GM19395 (cell line): Measurements from ENCODE around the gene SEC31A.
A peak's percentile ranks its signal among the peaks of the same experiment; 100 is the strongest.
"Not testable (repeated sequence)": the region's sequence is repeated elsewhere in the genome, so short reads cannot be mapped to it uniquely, and the experiment has no call there.

Experiments
- ATAC-seq: cut with Tn5 transposase; IDR thresholded peaks from one replicate; pipeline ENCODE4 v1.9.1; 2021; ENCODE audit warnings: mild to moderate bottlenecking, moderate library complexity; ENCODE audit not compliant: unreplicated experiment

SEC31A gene

GRCh38 chr4:82893942-82894341 lies 3.0 kb upstream of the SEC31A start:
- ATAC-seq = no peak

GRCh38 chr4:82892467-82892802 lies 1.5 kb upstream of the SEC31A start:
- ATAC-seq = no peak

GRCh38 chr4:82891707-82892466 lies 934 bp upstream of the SEC31A start:
- ATAC-seq = peak; percentile 7

- ATAC-seq = peak; percentile 4
Observed at GRCh38 chr4:82890528-82890900, 439 bp downstream of the SEC31A start.

GRCh38 chr4:82889287-82889686 lies 1.7 kb downstream of the SEC31A start:
- ATAC-seq = no peak

GRCh38 chr4:82886147-82886942 lies 4.6 kb downstream of the SEC31A start:
- ATAC-seq = no peak

GRCh38 chr4:82885410-82885809 lies 5.5 kb downstream of the SEC31A start:
- no peak for ATAC-seq

- no peak for ATAC-seq
Observed at GRCh38 chr4:82868572-82868971, 22.4 kb downstream of the SEC31A start.

- ATAC-seq = no peak
Observed at GRCh38 chr4:82866706-82867385, 24.1 kb downstream of the SEC31A start.

- ATAC-seq = not testable (repeated sequence)
Observed at GRCh38 chr4:82866033-82866432, 24.9 kb downstream of the SEC31A start.

- no peak for ATAC-seq
Observed at GRCh38 chr4:82865592-82865991, 25.4 kb downstream of the SEC31A start.

- ATAC-seq = no peak
Observed at GRCh38 chr4:82864336-82864979, 26.5 kb downstream of the SEC31A start.

GRCh38 chr4:82861529-82861928 lies 29.4 kb downstream of the SEC31A start:
- no peak for ATAC-seq

- ATAC-seq = not testable (repeated sequence)
Observed at GRCh38 chr4:82860487-82860886, 30.5 kb downstream of the SEC31A start.

GRCh38 chr4:82852751-82853285 lies 38.1 kb downstream of the SEC31A start:
- no peak for ATAC-seq

GRCh38 chr4:82851885-82852750 lies 38.8 kb downstream of the SEC31A start:
- no peak for ATAC-seq

GRCh38 chr4:82851318-82851717 lies 39.6 kb downstream of the SEC31A start:
- no peak for ATAC-seq

- ATAC-seq = no peak
Observed at GRCh38 chr4:82850684-82851083, 40.3 kb downstream of the SEC31A start.

GRCh38 chr4:82848706-82849105 lies 42.2 kb downstream of the SEC31A start:
- no peak for ATAC-seq

- no peak for ATAC-seq
Observed at GRCh38 chr4:82842593-82842992, 48.4 kb downstream of the SEC31A start.
